Heart left ventricle (tissue), 13 donors: Measurements from ENCODE around the gene CYP2D6.
"Not testable (repeated sequence)": the region's sequence is repeated elsewhere in the genome, so short reads cannot be mapped to it uniquely, and the experiment has no call there.

Experiments
- POLR2A ChIP-seq, 2 donors: fragments of 450-650 bp; IDR thresholded peaks; one replicate each; pipeline ENCODE4 v1.6.1; 2017; ENCODE audit warnings: antibody characterized with exemption in 2 of 2, mild to moderate bottlenecking in 2 of 2, moderate library complexity in 2 of 2
- TF ChIP-seq, protein P1 (sequence below), 12 donors: fragments of 200-600 bp; sonication (generic) in 4 of 12; IDR thresholded peaks; one replicate each; pipeline versions ENCODE4 v1.5.0 to v1.8.0; 2018 to 2022; ENCODE audit warnings: antibody characterized with exemption in 12 of 12, mild to moderate bottlenecking in 5 of 12
- donor health status: ischemic (EF 13 %, LVEDD 7.1; RV severe dilation, severe dysfunction).
- donor health status: DM: no; HTN: yes; CAD: no.
- donor health status: DM: no; HTN: no; CAD: no.
- donor health status: ischemic (EF 25% LVEDD 6.9; RV normal size, moderate dysfunction).
- donor health status: ischemic (EF 25% LVEDD 5.7; RV mildly dilated, moderate dysfunction).
- donor health status: ischemic (EF 35%, LVEDD 5.7; RV mildly dilated, moderate dysfunction).
- donor health status: nonischemic (EF 11% LVEDD 7.7; RV severe dilation, severe dysfunction).
- donor health status: DM: yes; HTN: yes; CAD: no.
- donor health status: PGD.
- donor health status: ischemic (EF 29% LVEDD 5.4; RV normal size, mild dysfunction).
- donor health status: nonischemic (EF 23%, LVEDD 6.1; RV moderate dilation, normal function).

DNA sequence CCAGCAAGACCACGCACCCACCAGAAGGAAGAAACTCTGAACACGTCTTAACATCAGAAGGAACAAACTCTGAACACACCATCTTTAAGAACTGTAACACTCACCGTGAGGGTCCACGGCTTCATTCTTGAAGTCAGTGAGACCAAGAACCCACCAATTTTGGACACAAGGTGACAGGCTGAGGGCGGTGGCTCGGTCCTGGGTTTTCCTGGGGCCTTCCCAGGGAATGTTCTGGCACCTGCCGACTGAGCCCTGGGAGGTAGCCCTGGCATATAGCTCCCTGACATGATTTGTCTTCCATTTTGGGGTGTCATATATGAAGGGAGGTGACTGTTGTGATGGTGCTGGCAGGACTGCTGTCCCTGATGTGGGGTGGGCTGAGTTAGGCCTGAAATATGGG, 8.9 kb upstream of the CYP2D6 start:
- TF ChIP-seq, protein P1, sequence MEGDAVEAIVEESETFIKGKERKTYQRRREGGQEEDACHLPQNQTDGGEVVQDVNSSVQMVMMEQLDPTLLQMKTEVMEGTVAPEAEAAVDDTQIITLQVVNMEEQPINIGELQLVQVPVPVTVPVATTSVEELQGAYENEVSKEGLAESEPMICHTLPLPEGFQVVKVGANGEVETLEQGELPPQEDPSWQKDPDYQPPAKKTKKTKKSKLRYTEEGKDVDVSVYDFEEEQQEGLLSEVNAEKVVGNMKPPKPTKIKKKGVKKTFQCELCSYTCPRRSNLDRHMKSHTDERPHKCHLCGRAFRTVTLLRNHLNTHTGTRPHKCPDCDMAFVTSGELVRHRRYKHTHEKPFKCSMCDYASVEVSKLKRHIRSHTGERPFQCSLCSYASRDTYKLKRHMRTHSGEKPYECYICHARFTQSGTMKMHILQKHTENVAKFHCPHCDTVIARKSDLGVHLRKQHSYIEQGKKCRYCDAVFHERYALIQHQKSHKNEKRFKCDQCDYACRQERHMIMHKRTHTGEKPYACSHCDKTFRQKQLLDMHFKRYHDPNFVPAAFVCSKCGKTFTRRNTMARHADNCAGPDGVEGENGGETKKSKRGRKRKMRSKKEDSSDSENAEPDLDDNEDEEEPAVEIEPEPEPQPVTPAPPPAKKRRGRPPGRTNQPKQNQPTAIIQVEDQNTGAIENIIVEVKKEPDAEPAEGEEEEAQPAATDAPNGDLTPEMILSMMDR (IDR thresholded peaks at IDR 0.05), result not testable (repeated sequence)
- not testable (repeated sequence) for TF ChIP-seq POLR2A (IDR thresholded peaks at IDR 0.05)
